OCI-LY7 (cell line): Measurements from ENCODE around the gene HES7. TPM values are rescaled to one million over a fixed set of nuclear protein-coding genes. Genes with fewer than 3 reads are reported as not detected.

Experiments
- BruUV-seq: library from RNA; stranded (reverse); fragments of 400-500 nt; replicated peaks from 2 replicates; lab custom pipeline; 2021; lab: Mats Ljungman, UMichigan
- CTCF ChIA-PET: fragments of 300-600 bp; sonication (Branson Sonifier 250); formaldehyde crosslinking; loops from one replicate; lab custom pipeline; 2022; ENCODE audit warnings: antibody characterized with exemption; ENCODE audit not compliant: unreplicated experiment; lab: Charles Lee
- POLR2A ChIA-PET: fragments of 300-600 bp; sonication (Branson Sonifier 250); formaldehyde crosslinking; loops from one replicate; lab custom pipeline; 2022; ENCODE audit warnings: antibody characterized with exemption; lab: Charles Lee
- DNase-seq: peaks from one replicate; pipeline ENCODE4 v3.0.0-alpha.2; 2015; ENCODE audit warnings: low spot score
- H2AFZ ChIP-seq: fragments of 200-600 bp; sonication (generic), shearing (Covaris generic); 2 replicates; pipeline ENCODE4 v1.6.1; 2014; ENCODE audit warnings: mild to moderate bottlenecking, antibody characterized with exemption, low read length, moderate library complexity
- H3K27ac ChIP-seq: fragments of 200-600 bp; sonication (generic); 2 replicates; pipeline ENCODE4 v1.5.1; 2014; ENCODE audit warnings: mixed run types, low read depth, mild to moderate bottlenecking, moderate library complexity, low read length, inconsistent platforms; ENCODE audit not compliant: poor library complexity, severe bottlenecking
- H3K36me3 ChIP-seq: fragments of 200-600 bp; sonication (generic); 2 replicates; pipeline ENCODE4 v1.6.1; 2014; ENCODE audit warnings: mild to moderate bottlenecking, antibody characterized with exemption, low read length, moderate library complexity, mixed read lengths; ENCODE audit not compliant: insufficient read depth
- H3K4me1 ChIP-seq: fragments of 200-600 bp; sonication (generic); 2 replicates; pipeline ENCODE4 v1.5.1; 2014; ENCODE audit warnings: mild to moderate bottlenecking, low read length; ENCODE audit not compliant: insufficient read depth, poor library complexity, severe bottlenecking
- H3K4me2 ChIP-seq: fragments of 200-600 bp; sonication (generic); 2 replicates; pipeline ENCODE4 v1.6.1; 2014; ENCODE audit warnings: mild to moderate bottlenecking, low read length
- H3K4me3 ChIP-seq: fragments of 200-600 bp; sonication (generic); 2 replicates; pipeline ENCODE4 v1.5.1; 2014; ENCODE audit warnings: mild to moderate bottlenecking, low read depth, low read length; ENCODE audit not compliant: poor library complexity, severe bottlenecking
- H3K79me2 ChIP-seq: fragments of 200-600 bp; sonication (generic); 2 replicates; pipeline ENCODE4 v1.6.1; 2016; ENCODE audit warnings: low read depth, mild to moderate bottlenecking, low read length, moderate library complexity, mixed read lengths; ENCODE audit not compliant: insufficient read depth
- H3K9me2 ChIP-seq: fragments of 200-600 bp; sonication (generic); 2 replicates; pipeline ENCODE4 v1.6.1; 2016; ENCODE audit warnings: mild to moderate bottlenecking, low read length, mixed read lengths; ENCODE audit not compliant: insufficient read depth
- H3K9me3 ChIP-seq: fragments of 200-600 bp; sonication (generic); 2 replicates; pipeline ENCODE4 v1.6.1; 2014; ENCODE audit warnings: mild to moderate bottlenecking, mixed run types, low read length, mixed read lengths
- H4K20me1 ChIP-seq: fragments of 200-600 bp; sonication (generic); 2 replicates; pipeline ENCODE4 v1.6.1; 2014; ENCODE audit warnings: mild to moderate bottlenecking, antibody characterized with exemption, low read length, moderate library complexity, mixed read lengths; ENCODE audit not compliant: insufficient read depth
- EZH2phosphoT487 ChIP-seq: fragments of 200-600 bp; sonication (generic); IDR thresholded peaks from 2 replicates; pipeline ENCODE4 v1.6.1; 2018; ENCODE audit warnings: low read depth, borderline replicate concordance, mild to moderate bottlenecking, mixed run types, antibody characterized with exemption, low read length, moderate library complexity, mixed read lengths
- intact Hi-C: fragments of 100-400 bp; cut with micrococcal nuclease; formaldehyde crosslinking; loops from one replicate; pipeline ENCODE4 v1.10.0; 2022; ENCODE audit not compliant: unreplicated experiment
- total RNA-seq, 2 experiments: library from RNA; depleted of rRNA in 1 of 2; stranded (reverse); fragments of >200 nt in 1 of 2; shearing (Covaris generic) in 1 of 2; gene quantifications; 2 replicates each; pipeline ENCODE4 v1.2.3, GENCODE V29; 2014 to 2022
- TF ChIP-seq, protein P1 (sequence below): fragments of 200-600 bp; sonication (generic); conservative IDR thresholded peaks from 2 replicates; pipeline ENCODE4 v1.5.1; 2014; ENCODE audit warnings: mild to moderate bottlenecking, antibody characterized with exemption, low read length, moderate library complexity, mixed read lengths

Gene HES7
- total RNA-seq, 2 experiments from 2014 or later = 0.44 to 5.8 TPM

DNA sequence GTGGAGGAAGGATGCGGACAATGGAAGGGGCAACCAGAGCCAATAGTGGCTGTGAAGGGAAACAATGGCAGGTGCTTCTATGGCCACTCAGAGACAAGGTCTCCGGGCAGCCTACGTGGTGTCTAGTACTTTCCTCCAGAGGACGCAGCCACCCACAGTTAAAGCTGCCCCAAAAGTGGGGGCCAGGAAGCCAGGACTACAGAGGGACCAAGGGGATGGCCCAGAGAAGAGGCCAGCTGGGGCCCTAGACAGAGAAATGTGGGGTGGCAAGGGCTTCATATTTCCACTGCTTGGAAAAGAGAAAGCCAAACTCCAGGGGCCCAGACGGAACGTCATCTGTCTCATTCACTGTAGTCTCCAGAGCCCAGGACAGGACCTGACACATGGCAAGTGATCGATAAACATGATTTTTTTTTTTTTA is 29.1 kb upstream of the HES7 start:
- no TSS peak for BruUV-seq
- no peaks in the 10 kb centered on the region for H3K9me3 ChIP-seq
- CTCF ChIA-PET = no interaction called here

DNA sequence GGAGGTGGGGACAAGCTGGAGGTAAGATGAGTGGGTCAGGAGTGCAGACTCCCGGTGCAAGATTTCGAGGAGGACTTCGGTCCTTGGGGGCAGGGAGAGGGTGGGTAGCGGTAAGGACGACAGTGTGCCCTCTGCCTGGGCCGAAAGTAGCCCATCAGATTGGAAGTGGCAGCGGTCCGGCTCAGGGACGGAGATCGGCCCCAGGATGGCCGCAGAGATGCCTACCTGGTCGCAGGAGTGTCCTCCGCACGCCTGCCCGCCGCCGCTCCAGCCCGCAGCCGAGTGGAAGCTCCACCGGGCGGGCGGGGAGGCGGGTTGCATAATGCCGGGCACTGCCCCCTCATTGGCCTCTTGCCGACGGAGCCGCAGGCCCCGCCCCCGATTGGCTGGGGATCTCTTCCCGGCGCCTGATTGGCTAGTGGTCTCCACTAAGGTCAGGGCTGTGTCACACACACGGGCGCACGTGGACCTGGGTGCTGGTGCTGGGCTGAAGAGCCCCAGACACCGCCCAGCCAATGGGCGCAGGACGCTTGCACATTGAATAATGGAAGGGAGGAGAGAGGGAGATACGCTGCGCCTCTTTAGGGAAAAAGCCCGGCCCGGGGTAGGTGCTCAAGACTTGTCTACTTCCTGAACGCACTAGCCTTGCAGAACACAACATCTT is 28.3 kb upstream of the HES7 start, which contains the start of gene PER1:
PER1 (minus strand) TSS at position 293 of the 664 bp plus-strand sequence. CDS start 1,698 bp downstream, outside the sequence.
- Histone ChIP-seq H3K4me2 (peak within 1 kb of the TSS; percentile 95), H3K4me1 (peaks cover 51% of the 10 kb centered on the region), H3K27ac (peak within 1 kb of the TSS; percentile 70), H3K9me2 (no peaks in the 10 kb centered on the region), H3K4me3 (peak within 1 kb of the TSS; percentile 82), H3K36me3 (peaks cover 29% of the 10 kb centered on the region), H2AFZ (peak within 1 kb of the TSS; percentile 16; the same call in 1 of the 2 replicates), H4K20me1 (no peaks in the 10 kb centered on the region; the same call in 1 of the 2 replicates), H3K9me3 (no peaks in the 10 kb centered on the region), H3K79me2 (peaks cover 12% of the 10 kb centered on the region; the same call in 1 of the 2 replicates)
- TF ChIP-seq, protein P1, sequence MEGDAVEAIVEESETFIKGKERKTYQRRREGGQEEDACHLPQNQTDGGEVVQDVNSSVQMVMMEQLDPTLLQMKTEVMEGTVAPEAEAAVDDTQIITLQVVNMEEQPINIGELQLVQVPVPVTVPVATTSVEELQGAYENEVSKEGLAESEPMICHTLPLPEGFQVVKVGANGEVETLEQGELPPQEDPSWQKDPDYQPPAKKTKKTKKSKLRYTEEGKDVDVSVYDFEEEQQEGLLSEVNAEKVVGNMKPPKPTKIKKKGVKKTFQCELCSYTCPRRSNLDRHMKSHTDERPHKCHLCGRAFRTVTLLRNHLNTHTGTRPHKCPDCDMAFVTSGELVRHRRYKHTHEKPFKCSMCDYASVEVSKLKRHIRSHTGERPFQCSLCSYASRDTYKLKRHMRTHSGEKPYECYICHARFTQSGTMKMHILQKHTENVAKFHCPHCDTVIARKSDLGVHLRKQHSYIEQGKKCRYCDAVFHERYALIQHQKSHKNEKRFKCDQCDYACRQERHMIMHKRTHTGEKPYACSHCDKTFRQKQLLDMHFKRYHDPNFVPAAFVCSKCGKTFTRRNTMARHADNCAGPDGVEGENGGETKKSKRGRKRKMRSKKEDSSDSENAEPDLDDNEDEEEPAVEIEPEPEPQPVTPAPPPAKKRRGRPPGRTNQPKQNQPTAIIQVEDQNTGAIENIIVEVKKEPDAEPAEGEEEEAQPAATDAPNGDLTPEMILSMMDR = no peak
- no peak for TF ChIP-seq EZH2phosphoT487
- DNase-seq = peak; percentile 89
- ChIA-PET POLR2A (interaction anchor here (0.6 to 1.0 kb wide), 2 partner anchors 15 to 23 kb away, joined by 3 read pairs; no protein-coding TSS in a partner anchor), CTCF (interaction anchor here (0.6 kb wide), 1 partner anchor 317 kb away, joined by 5 read pairs; no protein-coding TSS in a partner anchor)
- no TSS peak for BruUV-seq
- intact Hi-C loops = loop anchor here (10.0 kb wide), 1 partner anchor 317 kb away; the partner anchor contains the start of gene KDM6B

More for the DNA sequence above, 29.1 kb upstream of the HES7 start:
- H3K4me1 ChIP-seq = peaks cover 51% of the 10 kb centered on the region
- DNase-seq = no peak
- no peaks in the 10 kb centered on the region for H3K9me2 ChIP-seq
- H3K4me2 ChIP-seq = peak overlapping the region; percentile 95
- H4K20me1 ChIP-seq = no peaks in the 10 kb centered on the region; the same call in 1 of the 2 replicates
- intact Hi-C loops = loop anchor here (10.0 kb wide), 1 partner anchor 318 kb away; the partner anchor contains the start of gene KDM6B
- H3K36me3 ChIP-seq = peaks cover 23% of the 10 kb centered on the region
- peak overlapping the region; percentile 16; the same call in 1 of the 2 replicates for H2AFZ ChIP-seq
- peaks cover 12% of the 10 kb centered on the region; the same call in 1 of the 2 replicates for H3K79me2 ChIP-seq
- peak overlapping the region; percentile 82 for H3K4me3 ChIP-seq
- POLR2A ChIA-PET = no interaction called here
- H3K27ac ChIP-seq = peak overlapping the region; percentile 13
- no peak for TF ChIP-seq EZH2phosphoT487
- TF ChIP-seq, protein P1 = no peak
